Thoracic aorta (tissue), 2 donors: ENCODE measurements around the gene KCNB1. TPM values are rescaled to one million over a fixed set of nuclear protein-coding genes. Genes with fewer than 3 reads are reported as not detected.

Experiments used
- ATAC-seq: fragments of 150-250 bp; one replicate; pipeline ENCODE4 v1.8.0; 2017; ENCODE audit warnings: low read depth; ENCODE audit not compliant: insufficient number of reproducible peaks, low FRiP score
- DNase-seq: peaks from one replicate; pipeline ENCODE4 v3.0.0-alpha.2; 2020; ENCODE audit warnings: low spot score
- H3K27ac ChIP-seq, 2 donors: fragments of 200-600 bp; sonication (generic); 1 replicate in 1 of 2; 2 replicates in 1 of 2; pipeline ENCODE4 v1.5.1; 2016; ENCODE audit warnings: mild to moderate bottlenecking in 2 of 2, moderate library complexity in 2 of 2
- H3K27me3 ChIP-seq: fragments of 200-600 bp; sonication (generic); replicated peaks from 2 replicates; pipeline ENCODE4 v1.6.0; 2016; ENCODE audit warnings: mild to moderate bottlenecking; ENCODE audit not compliant: insufficient read depth
- H3K36me3 ChIP-seq: fragments of 200-600 bp; sonication (generic); one replicate; pipeline ENCODE4 v1.5.1; 2016
- H3K4me1 ChIP-seq, 2 donors: fragments of 200-600 bp; sonication (generic); 1 replicate in 1 of 2; 2 replicates in 1 of 2; pipeline versions ENCODE4 v1.5.1 to v1.6.0; 2016; ENCODE audit warnings: low read depth in 2 of 2, mild to moderate bottlenecking in 1 of 2; ENCODE audit not compliant: control insufficient read depth in 1 of 2
- H3K4me3 ChIP-seq: fragments of 200-600 bp; sonication (generic); 2 replicates; pipeline ENCODE4 v1.5.1; 2016; ENCODE audit warnings: mild to moderate bottlenecking
- H3K9me3 ChIP-seq: fragments of 200-600 bp; sonication (generic); 2 replicates; pipeline ENCODE4 v1.5.1; 2016
- total RNA-seq, 2 donors: library from RNA; depleted of rRNA; stranded (reverse); fragments of >200 nt; gene quantifications; one replicate each; pipeline versions ENCODE4 v1.1.0 to v1.2.3, GENCODE V29; 2016
- TF ChIP-seq, protein P1 (sequence below): fragments of 200-600 bp; sonication (generic); IDR thresholded peaks from one replicate; pipeline ENCODE4 v1.5.1; 2019; ENCODE audit warnings: antibody characterized with exemption

The KCNB1 gene
- total RNA-seq, 2 donors from 2014 or later, result 1.4 to 2.3 TPM

DNA sequence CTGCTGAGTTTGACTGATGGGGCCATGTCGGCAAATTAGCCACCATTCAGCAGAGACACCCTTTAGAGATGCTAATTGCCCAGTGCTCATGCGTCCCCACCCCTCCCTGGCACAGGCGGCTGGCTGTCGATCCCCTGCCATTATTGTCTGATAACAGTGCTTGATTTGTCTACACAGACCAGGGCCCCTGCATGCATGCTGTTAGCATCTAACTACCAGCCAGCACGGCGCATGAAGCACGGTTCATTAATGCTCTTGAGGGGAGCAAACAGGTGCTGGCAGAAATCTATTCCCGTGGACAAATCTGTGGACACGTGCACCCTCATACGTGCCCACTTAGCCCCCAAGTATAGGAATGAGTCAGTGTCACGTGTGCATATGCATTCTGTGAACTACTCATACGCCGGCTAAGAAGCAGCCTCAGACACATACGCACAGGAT, 32.2 kb downstream of the KCNB1 start:
- H3K9me3 ChIP-seq, result no peaks in the 10 kb centered on the region
- no peaks in the 10 kb centered on the region for H3K36me3 ChIP-seq
- DNase-seq, result no peak
- H3K4me1 ChIP-seq, result peaks cover 25 to 41% of the 10 kb centered on the region in 2 donors
- ATAC-seq, result no peak
- H3K27ac ChIP-seq, result no peak overlapping the region
- no peaks in the 10 kb centered on the region for H3K27me3 ChIP-seq
- TF ChIP-seq, protein P1, sequence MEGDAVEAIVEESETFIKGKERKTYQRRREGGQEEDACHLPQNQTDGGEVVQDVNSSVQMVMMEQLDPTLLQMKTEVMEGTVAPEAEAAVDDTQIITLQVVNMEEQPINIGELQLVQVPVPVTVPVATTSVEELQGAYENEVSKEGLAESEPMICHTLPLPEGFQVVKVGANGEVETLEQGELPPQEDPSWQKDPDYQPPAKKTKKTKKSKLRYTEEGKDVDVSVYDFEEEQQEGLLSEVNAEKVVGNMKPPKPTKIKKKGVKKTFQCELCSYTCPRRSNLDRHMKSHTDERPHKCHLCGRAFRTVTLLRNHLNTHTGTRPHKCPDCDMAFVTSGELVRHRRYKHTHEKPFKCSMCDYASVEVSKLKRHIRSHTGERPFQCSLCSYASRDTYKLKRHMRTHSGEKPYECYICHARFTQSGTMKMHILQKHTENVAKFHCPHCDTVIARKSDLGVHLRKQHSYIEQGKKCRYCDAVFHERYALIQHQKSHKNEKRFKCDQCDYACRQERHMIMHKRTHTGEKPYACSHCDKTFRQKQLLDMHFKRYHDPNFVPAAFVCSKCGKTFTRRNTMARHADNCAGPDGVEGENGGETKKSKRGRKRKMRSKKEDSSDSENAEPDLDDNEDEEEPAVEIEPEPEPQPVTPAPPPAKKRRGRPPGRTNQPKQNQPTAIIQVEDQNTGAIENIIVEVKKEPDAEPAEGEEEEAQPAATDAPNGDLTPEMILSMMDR, result no peak
- no peak overlapping the region for H3K4me3 ChIP-seq

DNA sequence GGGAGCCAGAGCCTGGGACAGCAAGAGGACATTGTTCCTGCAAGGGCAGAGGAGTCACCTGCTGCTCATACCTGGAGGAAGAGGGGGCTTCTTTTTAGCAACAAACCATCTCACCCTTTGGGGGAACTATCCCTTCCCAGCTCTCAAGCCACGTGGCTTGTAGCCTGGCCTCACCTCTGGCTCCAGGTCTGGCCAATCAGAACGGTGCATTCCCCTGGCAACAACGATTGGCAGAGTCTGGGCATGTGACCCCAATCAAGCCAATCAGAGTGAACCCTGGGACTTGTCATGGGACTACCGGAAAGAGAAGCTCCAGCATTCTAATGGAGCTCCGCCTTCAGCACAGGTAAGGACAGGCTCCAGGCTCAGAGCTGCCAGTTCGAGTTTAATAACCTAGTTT, 33.6 kb downstream of the KCNB1 start:
- peaks cover 32 to 55% of the 10 kb centered on the region in 2 donors for H3K4me1 ChIP-seq
- no peak for ATAC-seq
- H3K36me3 ChIP-seq, result no peaks in the 10 kb centered on the region
- no peak for DNase-seq
- TF ChIP-seq, protein P1, result no peak
- H3K27me3 ChIP-seq, result no peaks in the 10 kb centered on the region
- H3K27ac ChIP-seq, result no peak overlapping the region
- H3K9me3 ChIP-seq, result no peaks in the 10 kb centered on the region
- no peak overlapping the region for H3K4me3 ChIP-seq

DNA sequence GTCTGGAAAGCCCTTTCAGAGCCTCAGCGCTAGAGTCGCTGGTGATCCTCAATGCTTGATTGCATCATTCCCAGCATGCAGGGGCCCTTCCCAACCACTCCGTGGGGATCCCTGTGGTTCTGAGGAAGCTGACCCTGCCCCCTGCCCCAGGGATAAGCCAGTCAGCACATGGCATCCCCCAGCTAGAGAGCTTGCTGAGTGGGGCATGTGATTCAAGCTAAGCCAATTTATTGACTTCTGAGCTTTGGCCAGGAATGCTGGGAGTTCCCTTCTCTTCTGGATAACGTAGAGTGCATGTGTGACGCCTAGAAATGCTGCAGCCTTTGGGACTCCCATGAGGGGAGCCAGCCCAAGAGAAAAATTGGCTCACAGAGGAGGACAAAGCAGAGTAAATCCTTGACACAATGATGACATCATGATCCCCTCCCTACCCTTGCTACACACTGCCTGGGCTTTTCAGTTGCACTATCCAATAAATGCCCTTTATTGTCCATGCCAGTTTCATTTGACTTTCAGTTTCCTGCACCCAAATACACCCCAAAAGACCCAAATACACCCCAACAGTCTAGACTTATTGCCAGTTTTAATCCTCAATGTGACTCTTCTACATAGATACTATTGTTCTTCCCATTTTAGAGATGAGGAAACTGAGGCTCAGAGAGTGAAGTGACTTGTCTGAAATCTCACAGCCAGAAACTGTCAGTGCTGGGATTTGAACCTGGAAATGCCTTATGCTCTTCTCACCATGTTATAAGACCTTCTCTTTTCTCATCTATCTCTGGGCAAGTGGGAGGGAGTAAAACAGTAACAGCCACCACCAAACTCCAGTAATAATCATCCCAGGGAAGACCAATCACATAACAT, 34.3 kb downstream of the KCNB1 start:
- Histone ChIP-seq H3K4me3 (no peak overlapping the region), H3K4me1 (peaks cover 32 to 56% of the 10 kb centered on the region in 2 donors), H3K9me3 (no peaks in the 10 kb centered on the region), H3K36me3 (no peaks in the 10 kb centered on the region), H3K27me3 (no peaks in the 10 kb centered on the region), H3K27ac (peak overlapping the region in 1 of 2 donors; percentile 63)
- TF ChIP-seq, protein P1, result no peak
- DNase-seq, result no peak
- no peak for ATAC-seq

DNA sequence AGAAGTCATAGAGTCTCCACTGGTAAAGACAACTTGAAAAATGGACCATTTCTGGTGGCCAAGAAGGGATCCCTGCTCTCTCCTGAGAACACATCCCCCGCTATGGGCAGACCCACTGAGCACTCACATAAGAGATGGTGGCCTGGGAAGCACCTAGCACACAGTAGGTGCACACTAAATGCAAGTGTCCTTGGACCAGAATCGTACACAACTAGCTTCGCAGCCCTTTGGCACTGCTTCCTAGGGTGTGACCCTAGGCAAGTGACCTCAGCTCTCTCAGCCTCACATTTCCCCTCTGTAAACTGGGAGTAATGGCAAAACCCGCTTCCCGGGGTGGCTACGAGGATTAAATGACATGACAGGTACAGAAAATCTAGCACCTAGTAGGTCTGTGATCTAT, 35.1 kb downstream of the KCNB1 start:
- Histone ChIP-seq H3K27ac (peak overlapping the region; percentile 57 to 63), H3K9me3 (no peaks in the 10 kb centered on the region), H3K27me3 (no peaks in the 10 kb centered on the region), H3K4me1 (peaks cover 31 to 54% of the 10 kb centered on the region in 2 donors), H3K36me3 (no peaks in the 10 kb centered on the region), H3K4me3 (no peak overlapping the region)
- ATAC-seq (no peak), DNase-seq (no peak)
- TF ChIP-seq, protein P1, result no peak

DNA sequence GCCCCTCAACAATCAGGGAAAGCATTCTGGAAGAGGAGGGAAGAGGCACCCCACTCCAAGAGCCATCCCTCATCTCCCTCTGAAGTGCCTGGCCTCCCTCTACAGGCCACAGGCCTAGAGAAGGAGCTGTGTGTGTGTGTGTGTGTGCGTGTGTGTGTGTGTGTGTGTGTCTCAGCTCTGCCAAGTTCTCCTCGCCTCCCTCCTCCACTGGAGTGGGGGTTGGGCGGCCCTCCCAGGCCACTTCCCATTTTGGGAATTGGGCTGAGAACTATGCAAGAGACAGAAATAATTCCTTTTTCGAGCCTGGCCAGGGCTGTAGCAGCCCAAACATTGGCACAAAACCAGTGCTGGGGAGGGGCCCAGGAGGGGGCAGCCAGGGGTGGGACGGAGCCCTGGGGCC, 35.7 kb downstream of the KCNB1 start:
- Histone ChIP-seq H3K36me3 (no peaks in the 10 kb centered on the region), H3K4me1 (peaks cover 26 to 49% of the 10 kb centered on the region in 2 donors), H3K27ac (peak overlapping the region; percentile 57 to 63), H3K4me3 (no peak overlapping the region), H3K9me3 (no peaks in the 10 kb centered on the region), H3K27me3 (no peaks in the 10 kb centered on the region)
- DNase-seq (peak; percentile 45), ATAC-seq (peak; percentile 50)
- TF ChIP-seq, protein P1, result no peak
